ENCODE results near the gene BDH1. TPM values are rescaled to one million over a fixed set of nuclear protein-coding genes. Genes with fewer than 3 reads are reported as not detected.

Gene BDH1
- total and polyA plus RNA-seq, 3 donors from 2014 or later = 12.8 to 22.4 (median 14.4) TPM

DNA sequence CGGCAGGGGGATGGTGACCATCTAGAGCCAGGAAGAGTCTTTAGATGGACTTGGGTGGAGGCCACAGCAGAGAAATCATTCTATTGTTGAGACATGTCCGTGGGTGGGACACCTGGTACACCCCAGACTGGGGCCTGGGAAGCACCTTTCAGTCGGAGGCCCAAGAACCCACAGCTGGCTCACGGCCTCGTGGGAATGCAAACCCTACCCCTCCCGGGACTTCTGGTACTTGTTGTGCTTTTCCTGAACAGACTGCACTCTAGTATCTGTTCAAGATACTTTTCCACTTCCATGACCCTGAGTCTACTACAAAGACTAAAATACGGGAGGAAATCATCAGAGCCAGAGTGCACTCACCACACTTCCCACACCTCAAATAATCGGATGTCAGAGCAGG lies 60.7 kb downstream of the BDH1 start:
- intact Hi-C loops (cut with DNase I; ENCODE audit: low total_unique reads) = no loop called here
- H3K4me1 ChIP-seq = no peaks in the 10 kb centered on the region
- peak overlapping the region in 1 of 2 donors; percentile 53 for H3K27ac ChIP-seq
- 45 to 50% methylated on average over 6 to 8 of the region's 8 CpGs for WGBS, 2 donors
- no peaks in the 10 kb centered on the region for H3K36me3 ChIP-seq (ENCODE audit: low read depth, missing control alignments)
- H3K27me3 ChIP-seq = no peaks in the 10 kb centered on the region
- DNase-seq = peak; percentile 56
- TF ChIP-seq, protein P1, sequence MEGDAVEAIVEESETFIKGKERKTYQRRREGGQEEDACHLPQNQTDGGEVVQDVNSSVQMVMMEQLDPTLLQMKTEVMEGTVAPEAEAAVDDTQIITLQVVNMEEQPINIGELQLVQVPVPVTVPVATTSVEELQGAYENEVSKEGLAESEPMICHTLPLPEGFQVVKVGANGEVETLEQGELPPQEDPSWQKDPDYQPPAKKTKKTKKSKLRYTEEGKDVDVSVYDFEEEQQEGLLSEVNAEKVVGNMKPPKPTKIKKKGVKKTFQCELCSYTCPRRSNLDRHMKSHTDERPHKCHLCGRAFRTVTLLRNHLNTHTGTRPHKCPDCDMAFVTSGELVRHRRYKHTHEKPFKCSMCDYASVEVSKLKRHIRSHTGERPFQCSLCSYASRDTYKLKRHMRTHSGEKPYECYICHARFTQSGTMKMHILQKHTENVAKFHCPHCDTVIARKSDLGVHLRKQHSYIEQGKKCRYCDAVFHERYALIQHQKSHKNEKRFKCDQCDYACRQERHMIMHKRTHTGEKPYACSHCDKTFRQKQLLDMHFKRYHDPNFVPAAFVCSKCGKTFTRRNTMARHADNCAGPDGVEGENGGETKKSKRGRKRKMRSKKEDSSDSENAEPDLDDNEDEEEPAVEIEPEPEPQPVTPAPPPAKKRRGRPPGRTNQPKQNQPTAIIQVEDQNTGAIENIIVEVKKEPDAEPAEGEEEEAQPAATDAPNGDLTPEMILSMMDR (IDR thresholded peaks at IDR 0.05) = no peak
- no peak for TF ChIP-seq POLR2A (IDR thresholded peaks at IDR 0.05)
- H3K4me3 ChIP-seq = no peak overlapping the region
- no peaks in the 10 kb centered on the region for H3K9me3 ChIP-seq

DNA sequence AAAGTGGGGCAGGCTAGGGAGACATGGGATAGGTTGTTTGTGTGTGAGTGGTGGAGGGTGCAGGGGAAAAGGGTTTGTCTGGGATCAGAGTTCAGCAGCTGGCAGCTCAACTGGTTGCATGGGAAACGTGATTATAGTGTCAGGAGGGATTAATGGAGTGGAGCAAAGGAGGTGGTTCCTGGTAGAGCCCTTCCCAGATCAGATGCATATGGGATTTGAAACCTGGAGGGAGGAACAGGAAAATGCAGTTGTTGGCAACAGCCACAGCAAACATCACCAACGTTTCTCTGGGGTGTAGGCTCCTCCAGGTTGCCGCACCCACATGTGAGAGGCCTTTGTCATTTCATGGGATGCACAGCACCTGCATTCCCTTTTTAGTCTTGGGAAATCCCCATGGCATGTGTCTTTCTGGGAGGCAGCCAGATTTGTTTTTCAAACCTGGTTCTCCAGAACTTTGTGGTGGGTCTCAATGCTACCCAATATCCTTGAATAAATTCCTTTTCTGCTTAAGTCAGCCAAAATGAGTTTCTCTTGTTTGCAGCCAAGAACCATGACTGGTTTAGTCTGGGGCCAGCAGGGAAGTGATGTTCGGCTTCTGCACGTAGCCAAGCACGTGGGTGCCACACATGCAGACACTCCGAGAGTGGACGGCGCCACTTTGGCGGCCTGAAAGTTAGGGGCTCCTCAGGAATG lies 61.3 kb downstream of the BDH1 start:
- peak; percentile 68 for DNase-seq
- intact Hi-C loops (cut with DNase I; ENCODE audit: low total_unique reads) = no loop called here
- WGBS, 2 donors = 63 to 64% methylated on average over 9 to 10 of the region's 10 CpGs
- Histone ChIP-seq H3K36me3 (ENCODE audit: low read depth, missing control alignments) (no peaks in the 10 kb centered on the region), H3K27ac (peak overlapping the region in 1 of 2 donors; percentile 53), H3K27me3 (no peaks in the 10 kb centered on the region), H3K4me1 (no peaks in the 10 kb centered on the region), H3K9me3 (no peaks in the 10 kb centered on the region), H3K4me3 (no peak overlapping the region)
- TF ChIP-seq, protein P1 (IDR thresholded peaks at IDR 0.05) = no peak
- no peak for TF ChIP-seq POLR2A (IDR thresholded peaks at IDR 0.05)

DNA sequence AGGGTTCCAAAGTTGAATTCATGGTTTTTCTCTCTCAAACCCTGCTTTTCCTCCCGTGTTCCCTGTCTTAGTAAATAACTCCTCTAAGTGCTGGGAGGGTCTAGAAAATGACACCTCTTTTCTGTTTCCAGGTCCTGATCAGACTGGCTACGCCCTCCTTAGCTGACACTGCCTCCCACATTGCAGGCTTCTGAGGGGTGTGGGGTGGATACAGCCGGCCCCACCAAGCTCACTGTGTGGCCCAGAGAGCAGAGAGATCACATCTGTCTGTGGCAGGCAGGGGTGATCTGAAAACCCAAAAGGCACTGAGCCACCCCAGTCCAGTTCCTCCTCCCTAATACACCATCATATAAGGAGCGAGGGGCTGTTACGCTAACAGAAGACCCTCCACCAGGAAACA lies 62.7 kb downstream of the BDH1 start:
- WGBS, 2 donors = 69 to 72% methylated on average over 5 of the region's 5 CpGs
- Histone ChIP-seq H3K4me3 (no peak overlapping the region), H3K9me3 (no peaks in the 10 kb centered on the region), H3K4me1 (peaks cover under 1% of the 10 kb centered on the region), H3K36me3 (ENCODE audit: low read depth, missing control alignments) (no peaks in the 10 kb centered on the region), H3K27ac (no peak overlapping the region), H3K27me3 (no peaks in the 10 kb centered on the region)
- intact Hi-C loops (cut with DNase I; ENCODE audit: low total_unique reads) = no loop called here
- TF ChIP-seq POLR2A (IDR thresholded peaks at IDR 0.05) = no peak
- TF ChIP-seq, protein P1 (IDR thresholded peaks at IDR 0.05) = no peak
- no peak for DNase-seq

DNA sequence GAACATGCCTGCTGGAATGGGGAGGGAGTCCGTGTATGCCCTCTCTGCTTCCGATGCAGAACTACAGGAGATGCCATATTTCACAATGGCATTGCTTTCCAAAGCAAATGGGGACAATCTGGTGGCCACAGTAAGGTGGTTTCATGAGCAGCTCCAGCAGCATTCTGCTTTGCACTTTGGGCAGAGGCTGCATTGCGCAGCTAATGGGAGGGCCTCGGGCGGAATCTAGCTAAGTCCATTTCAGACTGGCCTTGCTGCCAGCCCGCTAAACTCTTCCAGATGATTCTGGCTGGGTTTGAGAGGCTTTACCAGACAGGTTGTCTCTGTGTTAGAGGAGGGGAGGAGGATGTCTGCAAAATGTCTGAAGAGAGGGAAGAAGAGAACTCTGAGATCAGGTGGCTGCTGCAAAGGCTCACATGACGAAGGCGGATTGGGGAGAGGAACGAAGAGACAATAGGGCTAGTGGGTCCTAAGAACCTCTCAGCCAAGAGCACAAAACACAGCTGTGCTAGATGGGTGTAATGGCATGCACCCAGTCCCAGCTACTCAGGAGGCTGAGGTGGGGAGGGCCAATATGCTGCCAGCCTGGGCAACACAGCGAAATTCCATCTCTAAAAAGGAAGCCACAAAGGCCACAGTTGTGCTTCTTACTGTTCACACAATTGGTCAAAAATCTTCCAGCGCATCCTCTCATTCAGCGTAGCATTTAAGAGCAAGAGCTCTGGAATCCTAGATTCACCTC lies 63.7 kb downstream of the BDH1 start:
- no peak for DNase-seq
- peaks cover 5% of the 10 kb centered on the region for H3K4me1 ChIP-seq
- H3K27ac ChIP-seq = no peak overlapping the region
- intact Hi-C loops (cut with DNase I; ENCODE audit: low total_unique reads) = no loop called here
- TF ChIP-seq POLR2A (IDR thresholded peaks at IDR 0.05) = no peak
- TF ChIP-seq, protein P1 (IDR thresholded peaks at IDR 0.05) = no peak
- H3K27me3 ChIP-seq = no peaks in the 10 kb centered on the region
- 92 to 96% methylated on average over 10 to 12 of the region's 12 CpGs for WGBS, 2 donors
- no peaks in the 10 kb centered on the region for H3K9me3 ChIP-seq
- H3K4me3 ChIP-seq = no peak overlapping the region
- no peaks in the 10 kb centered on the region for H3K36me3 ChIP-seq (ENCODE audit: low read depth, missing control alignments)

All from testis (tissue), 3 donors.